ENCODE data around the gene IRAG1. TPM values are rescaled to one million over a fixed set of nuclear protein-coding genes. Genes with fewer than 3 reads are reported as not detected.

IRAG1 gene
- total RNA-seq: 1.2 and 1.4 TPM in 2 replicates

GRCh38 chr11:10693509-10694081 is at the start of gene IRAG1:
Gene IRAG1, minus strand, starts transcription at chr11:10693755. Its CDS starts 153 bp downstream, at chr11:10693602.

Other genes starting within 250 kb of the IRAG1 start
- gene AMPD3, start 238.5 kb downstream of the IRAG1 start, total RNA-seq: 0.44 and 1.9 TPM in 2 replicates
- gene RNF141, start 152.6 kb downstream of the IRAG1 start, total RNA-seq: 16.1 and 21.2 TPM in 2 replicates
- gene LYVE1, start 125.1 kb downstream of the IRAG1 start, total RNA-seq: 2.1 and 4.1 TPM in 2 replicates
- 22.8 and 24.7 TPM in 2 replicates for gene CTR9, start 57.5 kb upstream of the IRAG1 start, total RNA-seq
- 335 and 395 TPM in 2 replicates for gene EIF4G2, start 115.2 kb upstream of the IRAG1 start, total RNA-seq
- gene ZBED5, start 164.3 kb upstream of the IRAG1 start, total RNA-seq: 18.7 and 24.9 TPM in 2 replicates